Hematopoietic multipotent progenitor cell treated with erythropoietin and hydrocortisone succinate and interleukin-3 and kit ligand, for 17 days (in vitro differentiated cells): ENCODE measurements around the gene TRDN.
"Not testable (repeated sequence)": the region's sequence is repeated elsewhere in the genome, so short reads cannot be mapped to it uniquely, and the experiment has no call there.

Experiments
- DNase-seq: peaks from one replicate; pipeline ENCODE4 v3.0.0-alpha.2; 2015; ENCODE audit warnings: low spot score

Gene TRDN

DNA sequence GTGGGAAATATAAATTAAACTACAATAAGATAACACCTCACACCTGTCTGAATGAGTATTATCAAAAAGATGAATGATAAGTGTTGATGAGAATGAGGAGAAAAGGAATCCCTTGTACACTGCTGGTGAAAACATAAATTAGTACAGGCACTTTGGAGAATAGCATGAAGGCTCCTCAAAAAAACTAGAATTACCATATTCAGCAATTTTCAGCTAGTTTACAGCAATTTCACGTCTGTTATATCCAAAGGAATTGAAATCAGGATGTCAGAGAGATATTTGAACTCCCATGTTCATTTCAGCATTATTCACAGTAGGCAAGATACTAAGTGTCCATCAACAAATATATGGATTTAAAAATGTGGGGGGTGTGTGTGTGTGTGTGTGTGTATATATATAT, 348.1 kb downstream of the TRDN start:
- DNase-seq, result no peak

DNA sequence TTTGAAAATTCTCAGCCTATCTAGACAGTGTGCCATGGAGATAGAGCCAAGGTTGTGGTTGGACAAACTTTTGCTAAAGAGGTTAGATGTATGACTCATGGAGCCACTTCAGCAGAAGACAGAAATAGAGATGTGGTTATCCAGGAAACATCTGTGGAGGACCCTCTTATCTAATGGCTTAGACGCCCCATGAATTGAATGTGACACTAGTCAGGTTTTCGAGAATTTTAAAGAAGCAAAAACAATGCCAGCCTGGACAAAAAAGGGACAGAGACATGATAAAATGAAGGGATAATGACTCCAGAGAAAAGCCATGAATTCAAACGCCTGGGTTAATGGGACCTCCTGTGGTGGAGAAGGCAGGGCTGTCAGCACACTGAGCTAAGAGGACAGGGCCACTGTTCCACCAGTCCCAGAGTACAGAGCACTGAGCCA, 360.2 kb downstream of the TRDN start:
- no peak for DNase-seq

DNA sequence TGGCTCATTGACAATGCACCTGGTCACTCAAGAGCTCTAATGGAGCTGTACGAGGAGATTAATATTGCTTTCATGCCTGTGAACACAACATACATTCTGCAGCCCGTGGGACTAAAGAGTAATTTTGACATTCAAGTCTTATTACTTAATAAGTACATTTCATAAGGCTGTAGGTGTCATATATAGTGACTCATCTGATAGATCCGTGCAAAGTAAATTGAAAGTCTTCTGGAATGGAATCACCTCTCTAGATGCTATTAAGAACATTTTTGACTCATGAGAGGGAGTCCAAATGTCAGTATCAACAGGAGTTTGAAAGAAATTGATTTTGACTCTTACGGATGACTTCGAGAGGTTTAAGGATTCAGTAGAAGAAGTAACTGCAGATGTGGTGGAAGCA, 372.8 kb downstream of the TRDN start:
- no peak for DNase-seq

DNA sequence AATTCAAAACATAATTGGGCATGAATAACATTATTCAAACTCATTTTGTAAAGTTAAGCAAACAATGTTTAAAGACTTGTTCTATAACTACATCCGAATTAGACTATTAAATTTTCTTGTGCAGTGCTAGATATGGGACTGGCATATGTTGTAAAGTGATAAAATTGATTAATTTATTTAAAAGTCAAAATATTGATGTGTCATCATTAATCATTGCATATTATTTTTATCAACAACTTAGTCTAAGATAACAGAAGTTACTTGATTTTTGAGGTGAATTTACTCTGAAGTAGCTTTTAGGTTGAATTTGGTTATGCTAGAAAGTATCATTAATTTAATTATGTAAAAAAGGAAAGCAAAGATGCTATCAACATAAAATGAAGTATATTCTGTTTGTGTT, 396.1 kb downstream of the TRDN start:
- DNase-seq, result no peak

DNA sequence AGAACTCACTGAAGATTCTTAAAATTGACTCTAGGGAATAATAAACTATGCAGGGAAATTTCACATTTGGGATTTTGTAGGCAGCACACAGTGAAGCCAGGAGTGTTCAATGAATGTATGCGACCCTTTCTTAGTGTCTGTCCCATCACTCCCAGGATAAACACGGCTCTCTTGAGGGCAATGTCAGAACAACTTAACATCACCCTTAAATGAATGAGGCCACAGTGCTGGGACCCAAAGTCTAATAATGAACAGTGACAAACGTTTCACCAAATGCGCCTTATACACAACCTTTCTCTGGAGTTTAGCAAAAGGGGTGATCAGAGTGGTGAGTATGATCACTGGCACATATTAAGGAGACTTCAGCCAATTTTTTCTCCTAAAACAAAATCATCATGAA, 403.4 kb downstream of the TRDN start:
- DNase-seq, result no peak

DNA sequence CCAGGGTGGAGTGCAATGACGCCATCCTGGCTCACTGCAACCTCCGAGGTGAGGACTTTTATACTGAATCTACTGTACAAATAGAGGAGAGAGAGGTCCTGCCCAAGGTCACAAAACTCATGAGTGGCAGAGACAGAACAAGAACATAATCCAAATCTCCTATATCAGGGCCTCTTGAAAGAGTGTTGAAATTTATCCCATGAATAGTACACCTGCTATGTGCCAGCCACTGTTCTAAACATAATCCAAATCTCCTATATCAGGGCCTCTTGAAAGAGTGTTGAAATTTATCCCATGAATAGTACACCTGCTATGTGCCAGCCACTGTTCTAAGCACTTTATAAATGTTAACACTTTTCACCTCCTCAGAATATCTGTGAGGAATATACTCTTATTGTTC, 409.0 kb downstream of the TRDN start:
- not testable (repeated sequence) for DNase-seq

DNA sequence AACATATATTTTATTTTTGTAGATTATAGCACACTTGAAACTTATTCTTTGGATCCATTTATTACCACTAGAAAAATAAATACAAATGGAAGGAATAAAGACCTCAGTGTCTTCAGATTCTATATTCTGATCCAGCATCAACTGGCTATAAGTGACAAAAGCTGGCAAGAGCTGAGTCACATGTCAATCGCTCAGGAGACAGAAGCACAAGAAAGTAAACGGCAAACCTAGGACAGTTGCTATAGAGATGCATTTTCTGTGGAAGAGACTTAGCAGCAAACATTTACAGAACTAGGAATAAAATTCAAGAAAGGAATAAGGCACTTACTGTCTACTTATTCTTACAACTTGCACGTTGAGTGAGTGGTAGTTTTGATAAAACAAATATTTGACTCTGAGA, 410.4 kb downstream of the TRDN start:
- no peak for DNase-seq

DNA sequence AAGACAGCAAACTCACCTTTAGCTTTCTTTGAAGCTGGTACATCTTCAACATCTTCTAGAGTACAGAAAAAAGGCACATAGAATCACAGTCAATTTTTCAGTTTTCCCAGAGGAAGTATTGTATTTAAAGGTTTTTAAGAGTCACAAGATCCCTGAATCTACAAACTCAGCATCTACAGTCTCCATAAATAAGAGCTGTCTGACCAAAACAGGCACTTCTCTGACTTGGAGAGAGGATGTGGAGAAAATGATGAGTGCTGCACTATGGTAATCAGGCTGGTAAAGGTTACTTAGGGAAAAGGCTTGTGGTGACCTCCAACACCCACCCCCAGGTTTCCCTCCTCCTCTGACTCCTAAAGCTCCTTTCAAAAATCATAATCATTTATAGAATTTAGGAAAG, 412.7 kb downstream of the TRDN start:
- DNase-seq, result no peak

DNA sequence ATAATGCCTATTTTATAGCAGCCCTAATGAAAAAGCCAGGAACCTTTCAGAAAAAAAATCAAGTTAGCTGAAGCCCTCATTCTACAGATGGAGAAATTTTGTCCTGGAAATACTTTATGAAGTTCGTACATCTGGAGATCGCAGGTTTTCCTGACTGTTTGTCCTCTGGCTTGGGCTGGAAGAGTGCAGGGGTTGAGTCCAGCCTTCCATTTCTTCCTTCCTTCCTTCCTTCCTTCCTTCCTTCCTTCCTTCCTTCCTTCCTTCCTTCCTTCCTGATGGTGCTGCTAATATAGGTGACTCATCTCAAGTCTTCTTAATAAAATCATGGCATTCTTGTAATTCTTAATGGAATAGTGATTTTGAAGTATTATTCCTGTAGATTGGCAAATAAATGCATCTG, 413.3 kb downstream of the TRDN start:
- no peak for DNase-seq

DNA sequence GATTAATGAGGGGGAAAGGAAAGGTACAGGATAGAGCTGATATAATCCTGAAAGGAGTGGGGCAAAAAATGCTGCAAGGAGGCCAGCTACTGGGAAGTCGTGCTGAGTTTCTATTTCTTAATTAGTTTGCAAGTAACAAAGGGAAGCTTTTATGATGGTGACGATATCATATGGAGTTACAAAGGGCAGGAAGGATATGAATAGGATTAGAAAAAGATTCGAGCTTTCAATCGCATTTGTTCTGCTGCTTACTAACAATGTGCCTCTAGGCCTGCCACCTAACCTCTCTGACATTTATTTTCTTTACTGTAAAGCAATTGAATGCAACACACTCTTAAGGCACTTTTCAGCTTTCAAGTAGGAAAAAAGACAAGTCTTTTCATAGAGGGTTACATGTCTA, 421.5 kb downstream of the TRDN start:
- DNase-seq, result no peak

DNA sequence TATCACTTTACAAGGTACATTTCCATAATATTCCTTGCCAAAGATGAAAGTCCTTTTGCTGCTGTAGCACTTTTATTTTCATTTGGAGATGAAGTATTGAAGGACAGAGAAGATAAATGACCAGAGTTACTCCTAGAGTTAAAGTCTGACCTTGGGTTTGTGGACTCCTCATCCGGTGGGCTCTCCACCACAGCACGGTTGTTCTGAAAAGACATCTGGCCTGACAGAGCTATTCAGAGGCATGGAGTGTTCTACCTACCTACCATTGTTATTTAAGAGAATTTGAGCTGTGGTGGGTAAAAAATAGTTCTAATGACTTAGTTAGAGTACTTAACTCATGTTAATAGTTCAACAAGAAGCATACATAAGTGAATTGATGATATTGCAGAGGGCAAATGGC, 422.3 kb downstream of the TRDN start:
- no peak for DNase-seq

DNA sequence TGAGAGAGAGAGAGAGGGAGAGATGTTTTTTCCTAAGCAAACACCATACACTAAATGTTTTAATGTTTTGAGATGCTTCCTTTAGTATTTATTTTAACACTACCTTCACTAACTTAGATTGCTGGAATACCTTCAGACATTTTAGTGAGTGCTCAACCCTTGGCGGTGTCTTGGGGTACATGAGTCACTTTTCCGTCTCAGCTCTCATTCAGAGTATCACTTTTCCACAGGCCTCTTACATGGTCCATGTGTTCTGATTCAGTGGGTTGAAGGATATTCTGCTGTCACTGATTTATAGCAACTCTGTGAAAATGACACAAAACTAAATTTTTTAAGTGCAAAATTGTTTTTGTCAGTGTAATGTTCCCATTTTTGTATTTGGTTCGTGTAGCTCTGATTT, 422.8 kb downstream of the TRDN start:
- DNase-seq, result no peak

DNA sequence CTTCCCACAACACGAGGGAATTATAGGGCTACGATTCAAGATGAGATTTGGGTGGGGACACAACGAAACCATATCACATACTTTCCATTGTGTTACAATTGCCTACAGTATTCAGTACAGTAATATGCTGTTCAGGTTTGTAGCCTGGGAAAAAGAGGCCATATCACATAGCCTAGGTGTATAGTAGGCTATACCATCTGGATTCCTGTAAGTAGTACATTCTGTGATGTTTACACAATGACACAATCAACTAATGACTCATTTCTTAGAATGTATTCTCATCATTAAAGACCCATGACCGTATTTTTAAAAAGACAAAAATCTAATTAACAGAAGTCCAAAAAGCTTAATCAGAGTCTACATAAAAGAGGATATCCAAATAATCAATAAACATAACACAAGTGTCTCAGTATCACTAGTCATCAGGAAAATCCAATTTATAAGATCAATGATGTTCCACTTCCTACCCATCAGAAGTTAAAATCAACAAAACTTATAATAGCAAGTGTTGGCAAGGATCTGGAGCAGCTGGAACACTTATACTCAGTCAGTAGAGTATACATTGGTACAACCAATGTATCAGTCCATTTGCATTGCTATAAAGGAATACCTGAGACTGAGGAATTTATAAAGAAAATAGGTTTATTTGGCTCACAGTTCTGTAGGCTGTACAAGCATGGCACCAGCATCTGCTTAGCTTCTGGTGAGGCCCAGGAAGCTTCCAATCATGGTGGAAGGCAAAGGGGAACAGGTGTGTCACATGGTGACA, 424.8 kb downstream of the TRDN start:
- no peak for DNase-seq

DNA sequence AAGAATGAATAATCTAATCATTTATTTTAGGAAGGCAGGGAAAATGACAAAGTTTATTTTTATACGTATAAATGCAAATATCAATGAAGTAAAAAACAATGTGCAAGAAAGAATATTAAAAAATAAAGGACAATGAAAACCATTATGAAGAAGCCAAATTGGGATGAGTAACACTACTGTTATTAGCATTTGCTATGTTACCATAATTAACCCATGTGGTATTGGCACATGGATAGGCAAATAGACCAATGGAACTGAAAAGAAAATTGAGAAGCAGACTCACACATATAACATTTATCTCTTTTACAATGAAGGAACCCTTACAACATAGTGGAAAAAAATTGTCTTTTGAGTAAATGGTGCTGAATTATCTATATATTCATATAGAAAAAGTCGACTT, 426.1 kb downstream of the TRDN start:
- DNase-seq, result no peak

DNA sequence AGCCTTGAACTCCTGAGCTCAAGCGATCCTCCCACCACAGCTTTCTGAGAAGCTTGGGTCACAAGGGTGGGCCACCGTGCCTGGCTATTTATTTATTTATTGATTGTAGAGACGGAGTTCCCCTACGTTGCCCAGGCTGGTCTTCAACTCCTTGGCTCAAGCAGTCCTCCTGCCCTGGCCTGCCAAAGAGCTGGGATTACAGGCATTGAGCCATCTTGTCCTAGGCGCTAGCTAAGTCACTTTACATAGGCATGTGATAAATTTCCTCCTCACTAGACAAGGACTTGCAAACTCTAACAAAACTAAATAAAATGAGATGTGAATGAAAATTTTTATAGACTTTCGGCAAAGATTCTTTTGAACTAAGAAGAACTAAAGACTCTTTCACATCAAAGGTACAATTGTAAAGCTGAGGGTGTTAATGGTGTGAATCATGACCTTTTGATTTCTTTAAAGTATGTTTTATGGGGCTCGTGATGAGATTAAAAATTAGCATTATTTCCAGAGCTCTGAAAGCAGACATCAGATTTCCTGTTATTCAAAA, 428.7 kb downstream of the TRDN start:
- no peak for DNase-seq

DNA sequence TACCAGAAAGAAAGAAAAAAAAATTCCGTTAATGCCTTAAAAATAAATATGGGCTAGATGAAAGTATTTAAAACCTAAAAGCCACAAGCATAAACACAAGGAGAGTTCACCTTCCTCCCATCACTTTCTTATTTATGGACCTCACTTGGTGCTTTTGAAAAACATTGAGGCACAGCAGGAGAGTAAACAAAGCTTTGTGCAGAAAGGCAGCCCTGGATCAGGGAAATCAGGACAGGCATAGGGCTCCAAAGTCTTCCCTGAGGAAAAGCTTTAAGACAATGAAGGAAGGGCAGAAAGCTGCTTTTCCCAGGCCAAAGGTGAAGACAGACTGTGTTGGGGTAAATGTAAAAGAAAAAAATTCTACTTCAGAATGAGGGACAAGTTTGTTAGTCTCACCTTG, 432.8 kb downstream of the TRDN start:
- DNase-seq, result no peak

DNA sequence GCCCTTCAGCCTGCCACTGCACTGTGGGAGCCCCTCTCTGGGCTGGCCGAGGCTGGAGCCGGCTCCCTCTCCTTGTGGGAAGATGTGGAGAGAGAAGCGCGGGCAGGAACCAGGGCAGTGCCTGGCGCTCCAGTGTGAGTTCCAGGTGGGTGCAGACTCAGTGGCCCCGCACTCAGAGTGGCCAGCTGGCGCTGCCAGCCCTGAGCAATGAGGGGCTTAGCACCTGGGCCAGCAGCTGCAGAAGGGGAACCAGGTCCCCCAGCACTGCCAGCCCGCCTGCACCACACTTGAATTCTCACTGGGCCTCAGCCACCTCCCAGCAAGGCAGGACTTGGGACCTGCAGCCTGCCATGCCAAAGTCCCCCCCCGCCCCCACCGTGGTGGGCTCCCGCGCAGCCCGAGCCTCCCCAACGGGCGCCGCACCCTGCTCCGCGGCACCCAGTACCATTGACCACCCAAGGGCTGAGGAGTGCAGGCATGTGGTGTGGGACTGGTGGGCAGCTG, 434.8 kb downstream of the TRDN start:
- DNase-seq, result no peak

DNA sequence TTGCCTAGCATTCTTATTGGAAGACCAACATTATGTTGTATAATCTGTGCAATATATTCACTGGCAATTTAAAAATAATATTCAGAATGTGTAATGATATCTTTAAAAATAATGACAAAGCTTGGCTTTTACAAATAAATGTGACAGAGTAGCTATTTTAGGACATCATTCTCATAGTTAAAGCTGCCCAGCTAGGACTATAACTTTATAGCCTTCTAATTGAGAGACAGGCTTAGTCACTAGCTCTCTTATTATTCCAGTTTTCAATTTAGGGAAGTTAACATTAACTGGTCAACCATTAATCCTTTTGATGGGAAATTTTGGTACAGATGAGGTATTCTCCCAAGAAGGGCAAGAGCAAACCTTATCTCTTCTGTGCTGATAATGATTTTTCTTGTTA, 443.5 kb downstream of the TRDN start:
- no peak for DNase-seq

DNA sequence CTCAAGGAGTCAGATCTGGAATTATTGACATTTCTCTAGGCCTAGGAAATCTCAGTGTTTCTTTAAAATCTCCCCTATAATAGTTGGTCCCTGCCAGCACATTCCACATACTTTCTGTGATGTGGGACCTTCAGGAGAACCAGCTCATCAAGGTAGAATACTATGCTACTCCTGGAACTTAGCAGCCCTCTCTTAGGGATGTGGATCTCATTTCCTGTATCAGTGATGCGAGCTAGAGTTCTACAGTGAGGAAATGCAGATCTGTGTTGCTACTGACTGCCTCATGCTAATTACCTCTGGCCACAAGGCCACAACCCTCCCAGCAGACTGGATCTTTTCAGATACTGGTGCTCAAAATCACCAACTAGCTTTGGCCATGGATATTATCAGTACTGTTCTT, 446.9 kb downstream of the TRDN start:
- no peak for DNase-seq

DNA sequence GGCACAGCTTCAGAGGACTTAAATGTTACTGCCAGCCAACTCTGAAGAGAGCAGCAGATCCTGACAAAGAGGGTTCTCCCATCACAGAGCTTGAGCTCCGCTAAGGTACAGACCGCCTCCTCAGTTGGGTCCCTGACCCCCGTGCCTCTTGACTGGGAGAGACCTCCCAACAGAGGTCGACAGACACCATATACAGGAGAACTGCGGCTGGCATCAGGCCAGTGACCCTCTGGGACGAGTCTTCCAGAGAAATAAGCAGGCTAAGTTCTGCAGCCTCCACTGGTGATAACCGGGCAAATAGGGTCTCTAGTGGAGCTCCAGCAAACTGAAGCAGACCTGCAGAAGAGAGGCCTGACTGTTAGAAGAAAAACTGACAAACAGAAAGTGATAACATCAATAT, 453.8 kb downstream of the TRDN start:
- no peak for DNase-seq

DNA sequence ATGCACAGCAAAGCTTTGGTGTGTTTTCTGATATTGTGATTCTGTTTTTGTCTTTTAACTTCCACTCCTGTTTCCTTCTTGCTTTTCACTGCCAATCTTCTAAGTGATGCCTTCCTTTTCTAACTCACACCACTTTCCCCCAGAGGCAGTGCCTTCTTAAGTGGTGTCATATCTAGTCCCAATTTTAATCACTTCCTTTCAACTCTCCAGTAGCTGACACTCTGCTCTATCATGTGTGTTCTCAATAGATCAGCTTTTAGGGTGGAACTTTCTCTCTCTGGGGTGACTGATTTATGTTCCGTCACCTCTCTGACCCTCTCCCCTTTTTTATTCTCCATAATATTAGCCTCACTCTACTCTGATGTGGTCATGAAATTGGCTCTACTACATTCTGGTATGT, 460.0 kb downstream of the TRDN start:
- no peak for DNase-seq

DNA sequence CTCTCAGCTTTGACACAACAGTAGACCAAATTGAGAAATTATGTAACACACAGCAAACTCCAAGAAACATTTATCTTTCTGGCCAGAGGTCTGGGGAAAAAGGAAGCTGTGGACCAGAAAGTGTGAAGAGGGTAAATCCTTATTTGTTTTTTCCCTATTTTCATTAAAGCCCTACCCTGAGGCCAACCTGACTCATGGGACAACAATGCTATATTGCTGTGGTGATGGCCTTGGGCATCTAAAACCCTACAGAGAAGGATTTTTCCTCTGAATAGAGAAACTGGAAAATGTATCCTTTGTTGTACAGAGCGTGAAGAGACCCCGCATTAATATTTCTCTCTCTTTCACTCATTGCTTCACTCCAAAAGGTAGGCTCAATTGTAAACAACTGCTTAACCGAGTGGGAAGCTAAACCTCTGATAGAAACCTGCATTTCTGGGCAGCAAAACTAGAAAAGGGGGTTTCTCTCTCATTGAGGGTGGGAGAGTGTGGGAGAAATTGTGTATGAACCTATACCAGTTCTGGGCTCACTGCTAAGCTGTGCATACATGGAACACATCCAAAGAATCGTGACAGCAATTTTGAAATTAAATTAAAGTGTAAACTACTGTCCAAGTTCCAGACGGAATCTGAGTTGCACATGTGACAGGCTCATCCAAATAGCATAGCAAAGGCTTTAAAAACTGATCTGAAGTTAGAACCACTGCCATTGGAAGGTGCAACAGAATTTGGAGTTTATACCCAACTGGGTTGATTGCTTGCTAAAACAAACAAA, 465.2 kb downstream of the TRDN start:
- no peak for DNase-seq

DNA sequence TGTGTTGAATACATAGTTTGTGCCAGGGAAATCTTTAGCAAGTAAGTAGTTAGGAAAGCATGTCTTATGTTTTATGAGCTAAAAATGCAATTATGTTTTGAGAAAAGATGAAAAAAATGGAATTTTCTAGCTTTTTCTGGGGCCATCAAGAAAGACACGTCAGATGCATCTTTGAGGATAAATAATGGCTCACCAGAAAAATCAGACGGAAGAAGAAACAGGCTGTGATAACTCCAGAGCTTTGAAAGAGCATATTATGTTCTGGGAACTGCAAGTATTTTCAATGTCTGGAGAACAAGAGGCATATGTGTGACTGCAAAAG, 467.0 kb downstream of the TRDN start:
- no peak for DNase-seq
